HUDEP-2 (cell line): Measurements from ENCODE around the gene CDK2AP2.

Experiments
- DNase-seq, 76 experiments: peaks; one replicate each; lab custom pipeline; 2025; ENCODE audit not compliant: unreplicated experiment in 76 of 76; lab: John Stamatoyannopoulos, UW

Gene CDK2AP2

GRCh38 chr11:67504005-67504949 lies 3.7 kb downstream of the CDK2AP2 start:
- DNase-seq = no peak

- no peak for DNase-seq
Measured at GRCh38 chr11:67503119-67504004, 4.6 kb downstream of the CDK2AP2 start.

GRCh38 chr11:67502328-67502979 lies 5.5 kb downstream of the CDK2AP2 start:
- no peak for DNase-seq

GRCh38 chr11:67501854-67502253 lies 6.1 kb downstream of the CDK2AP2 start:
- no peak for DNase-seq

- no peak for DNase-seq
Measured at GRCh38 chr11:67500831-67501715, 6.9 kb downstream of the CDK2AP2 start.

- DNase-seq = no peak
Measured at GRCh38 chr11:67500484-67500821, 7.5 kb downstream of the CDK2AP2 start.

- no peak for DNase-seq
Measured at GRCh38 chr11:67499808-67500483, 8.0 kb downstream of the CDK2AP2 start.

- no peak for DNase-seq
Measured at GRCh38 chr11:67498544-67498972, 9.4 kb downstream of the CDK2AP2 start.

- DNase-seq = no peak
Measured at GRCh38 chr11:67497656-67498291, 10.2 kb downstream of the CDK2AP2 start.

GRCh38 chr11:67496113-67496512 lies 11.8 kb downstream of the CDK2AP2 start:
- DNase-seq = no peak

- no peak for DNase-seq
Measured at GRCh38 chr11:67495234-67496005, 12.5 kb downstream of the CDK2AP2 start.

- DNase-seq = no peak
Measured at GRCh38 chr11:67494371-67495233, 13.4 kb downstream of the CDK2AP2 start.

- DNase-seq = no peak
Measured at GRCh38 chr11:67493548-67494370, 14.2 kb downstream of the CDK2AP2 start.

GRCh38 chr11:67492801-67493547 lies 15.0 kb downstream of the CDK2AP2 start:
- peak in 1 of 76 experiments; percentile 13 for DNase-seq

GRCh38 chr11:67492069-67492727 lies 15.8 kb downstream of the CDK2AP2 start:
- no peak for DNase-seq
